ENCODE data around the gene SOX18. TPM values are rescaled to one million over a fixed set of nuclear protein-coding genes. Genes with fewer than 3 reads are reported as not detected.

The SOX18 gene
- total and polyA plus RNA-seq, 2 of the 13 experiments (the other 11 are each of a cell fraction or from before 2014, with no cell fraction given) = 1.6 to 1.9 TPM

DNA sequence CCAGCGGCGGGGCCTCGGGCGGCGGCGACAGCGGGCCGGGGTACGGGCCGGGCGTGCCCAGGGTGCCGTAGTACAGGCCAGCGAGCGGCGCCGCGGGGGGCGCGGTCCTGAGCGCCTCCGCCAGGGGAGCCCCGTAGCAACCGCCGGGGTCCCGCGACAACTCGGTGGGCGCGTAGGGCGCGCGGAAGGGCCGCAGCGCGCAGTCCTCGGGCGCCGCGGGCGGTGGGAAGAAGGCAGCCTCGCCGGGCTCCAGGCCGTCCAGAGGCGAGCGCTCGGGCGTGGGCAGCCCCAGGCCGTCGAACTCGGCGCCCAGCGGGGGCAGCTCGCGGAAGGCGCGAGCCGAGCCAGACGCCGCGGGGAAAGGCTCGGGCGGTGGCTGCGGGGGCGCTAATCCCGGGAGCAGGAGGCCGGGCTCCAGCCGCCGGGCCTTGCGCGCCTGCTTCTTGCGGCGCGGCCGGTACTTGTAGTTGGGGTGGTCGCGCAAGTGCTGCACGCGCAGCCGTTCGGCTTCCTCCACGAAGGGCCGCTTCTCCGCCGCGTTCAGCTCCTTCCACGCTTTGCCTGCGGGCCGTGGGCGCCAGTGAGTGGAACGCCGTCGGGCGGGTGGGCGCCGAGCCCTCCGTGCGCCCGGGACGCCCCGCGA, 916 bp downstream of the SOX18 start (continued):
- TF ChIP-seq IRF2 (CRISPR knock-in tag; IDR thresholded peaks at IDR 0.05) = no peak
- TF ChIP-seq, protein P1, sequence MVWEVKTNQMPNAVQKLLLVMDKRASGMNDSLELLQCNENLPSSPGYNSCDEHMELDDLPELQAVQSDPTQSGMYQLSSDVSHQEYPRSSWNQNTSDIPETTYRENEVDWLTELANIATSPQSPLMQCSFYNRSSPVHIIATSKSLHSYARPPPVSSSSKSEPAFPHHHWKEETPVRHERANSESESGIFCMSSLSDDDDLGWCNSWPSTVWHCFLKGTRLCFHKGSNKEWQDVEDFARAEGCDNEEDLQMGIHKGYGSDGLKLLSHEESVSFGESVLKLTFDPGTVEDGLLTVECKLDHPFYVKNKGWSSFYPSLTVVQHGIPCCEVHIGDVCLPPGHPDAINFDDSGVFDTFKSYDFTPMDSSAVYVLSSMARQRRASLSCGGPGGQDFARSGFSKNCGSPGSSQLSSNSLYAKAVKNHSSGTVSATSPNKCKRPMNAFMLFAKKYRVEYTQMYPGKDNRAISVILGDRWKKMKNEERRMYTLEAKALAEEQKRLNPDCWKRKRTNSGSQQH (CRISPR knock-in tag; IDR thresholded peaks at IDR 0.05; ENCODE audit: low read depth) = no peak
- TF ChIP-seq MAF1 (CRISPR knock-in tag; IDR thresholded peaks at IDR 0.05; ENCODE audit: borderline replicate concordance) = no peak
- no peak for TF ChIP-seq KDM1A (CRISPR knock-in tag; IDR thresholded peaks at IDR 0.05)
- no peak for TF ChIP-seq NFE2 (CRISPR knock-in tag; IDR thresholded peaks at IDR 0.05)
- TF ChIP-seq, protein P2, sequence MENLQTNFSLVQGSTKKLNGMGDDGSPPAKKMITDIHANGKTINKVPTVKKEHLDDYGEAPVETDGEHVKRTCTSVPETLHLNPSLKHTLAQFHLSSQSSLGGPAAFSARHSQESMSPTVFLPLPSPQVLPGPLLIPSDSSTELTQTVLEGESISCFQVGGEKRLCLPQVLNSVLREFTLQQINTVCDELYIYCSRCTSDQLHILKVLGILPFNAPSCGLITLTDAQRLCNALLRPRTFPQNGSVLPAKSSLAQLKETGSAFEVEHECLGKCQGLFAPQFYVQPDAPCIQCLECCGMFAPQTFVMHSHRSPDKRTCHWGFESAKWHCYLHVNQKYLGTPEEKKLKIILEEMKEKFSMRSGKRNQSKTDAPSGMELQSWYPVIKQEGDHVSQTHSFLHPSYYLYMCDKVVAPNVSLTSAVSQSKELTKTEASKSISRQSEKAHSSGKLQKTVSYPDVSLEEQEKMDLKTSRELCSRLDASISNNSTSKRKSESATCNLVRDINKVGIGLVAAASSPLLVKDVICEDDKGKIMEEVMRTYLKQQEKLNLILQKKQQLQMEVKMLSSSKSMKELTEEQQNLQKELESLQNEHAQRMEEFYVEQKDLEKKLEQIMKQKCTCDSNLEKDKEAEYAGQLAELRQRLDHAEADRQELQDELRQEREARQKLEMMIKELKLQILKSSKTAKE (CRISPR knock-in tag; IDR thresholded peaks at IDR 0.05; ENCODE audit: borderline replicate concordance) = no peak
- no peak for TF ChIP-seq RFX3 (CRISPR knock-in tag; IDR thresholded peaks at IDR 0.05)
- no peak for TF ChIP-seq JDP2 (CRISPR knock-in tag; IDR thresholded peaks at IDR 0.05; ENCODE audit: borderline replicate concordance)
- TF ChIP-seq, protein P3, sequence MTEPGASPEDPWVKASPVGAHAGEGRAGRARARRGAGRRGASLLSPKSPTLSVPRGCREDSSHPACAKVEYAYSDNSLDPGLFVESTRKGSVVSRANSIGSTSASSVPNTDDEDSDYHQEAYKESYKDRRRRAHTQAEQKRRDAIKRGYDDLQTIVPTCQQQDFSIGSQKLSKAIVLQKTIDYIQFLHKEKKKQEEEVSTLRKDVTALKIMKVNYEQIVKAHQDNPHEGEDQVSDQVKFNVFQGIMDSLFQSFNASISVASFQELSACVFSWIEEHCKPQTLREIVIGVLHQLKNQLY (CRISPR knock-in tag; IDR thresholded peaks at IDR 0.05) = no peak
- no peak for TF ChIP-seq ZFP36L1 (CRISPR knock-in tag; IDR thresholded peaks at IDR 0.05)
- TF ChIP-seq, protein P4, sequence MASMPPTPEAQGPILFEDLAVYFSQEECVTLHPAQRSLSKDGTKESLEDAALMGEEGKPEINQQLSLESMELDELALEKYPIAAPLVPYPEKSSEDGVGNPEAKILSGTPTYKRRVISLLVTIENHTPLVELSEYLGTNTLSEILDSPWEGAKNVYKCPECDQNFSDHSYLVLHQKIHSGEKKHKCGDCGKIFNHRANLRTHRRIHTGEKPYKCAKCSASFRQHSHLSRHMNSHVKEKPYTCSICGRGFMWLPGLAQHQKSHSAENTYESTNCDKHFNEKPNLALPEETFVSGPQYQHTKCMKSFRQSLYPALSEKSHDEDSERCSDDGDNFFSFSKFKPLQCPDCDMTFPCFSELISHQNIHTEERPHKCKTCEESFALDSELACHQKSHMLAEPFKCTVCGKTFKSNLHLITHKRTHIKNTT (CRISPR knock-in tag; IDR thresholded peaks at IDR 0.05) = no peak
- no peak for TF ChIP-seq RBM22 (optimal IDR thresholded peaks at IDR 0.05; ENCODE audit: low read length)
- TF ChIP-seq AHR (CRISPR knock-in tag; IDR thresholded peaks at IDR 0.05) = 0 out of 2 replicates have a peak, but pooled peaks have one; percentile 19
- no peak for TF ChIP-seq MIER2 (CRISPR knock-in tag; IDR thresholded peaks at IDR 0.05)
- no peak for TF ChIP-seq ZNF333 (CRISPR knock-in tag; IDR thresholded peaks at IDR 0.05; ENCODE audit: borderline replicate concordance)
- TF ChIP-seq ZNF292 (CRISPR knock-in tag; IDR thresholded peaks at IDR 0.05; ENCODE audit: borderline replicate concordance, low read depth) = no peak
- TF ChIP-seq, protein P5, sequence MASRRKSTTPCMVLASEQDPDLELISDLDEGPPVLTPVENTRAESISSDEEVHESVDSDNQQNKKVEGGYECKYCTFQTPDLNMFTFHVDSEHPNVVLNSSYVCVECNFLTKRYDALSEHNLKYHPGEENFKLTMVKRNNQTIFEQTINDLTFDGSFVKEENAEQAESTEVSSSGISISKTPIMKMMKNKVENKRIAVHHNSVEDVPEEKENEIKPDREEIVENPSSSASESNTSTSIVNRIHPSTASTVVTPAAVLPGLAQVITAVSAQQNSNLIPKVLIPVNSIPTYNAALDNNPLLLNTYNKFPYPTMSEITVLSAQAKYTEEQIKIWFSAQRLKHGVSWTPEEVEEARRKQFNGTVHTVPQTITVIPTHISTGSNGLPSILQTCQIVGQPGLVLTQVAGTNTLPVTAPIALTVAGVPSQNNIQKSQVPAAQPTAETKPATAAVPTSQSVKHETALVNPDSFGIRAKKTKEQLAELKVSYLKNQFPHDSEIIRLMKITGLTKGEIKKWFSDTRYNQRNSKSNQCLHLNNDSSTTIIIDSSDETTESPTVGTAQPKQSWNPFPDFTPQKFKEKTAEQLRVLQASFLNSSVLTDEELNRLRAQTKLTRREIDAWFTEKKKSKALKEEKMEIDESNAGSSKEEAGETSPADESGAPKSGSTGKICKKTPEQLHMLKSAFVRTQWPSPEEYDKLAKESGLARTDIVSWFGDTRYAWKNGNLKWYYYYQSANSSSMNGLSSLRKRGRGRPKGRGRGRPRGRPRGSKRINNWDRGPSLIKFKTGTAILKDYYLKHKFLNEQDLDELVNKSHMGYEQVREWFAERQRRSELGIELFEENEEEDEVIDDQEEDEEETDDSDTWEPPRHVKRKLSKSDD (CRISPR knock-in tag; IDR thresholded peaks at IDR 0.05; ENCODE audit: low read depth) = 0 out of 2 replicates have a peak, but pooled peaks have one; percentile 42
- no peak for TF ChIP-seq ZNF674 (CRISPR knock-in tag; IDR thresholded peaks at IDR 0.05; ENCODE audit: low read depth)
- no peak for TF ChIP-seq ZNF562 (CRISPR knock-in tag; IDR thresholded peaks at IDR 0.05; ENCODE audit: borderline replicate concordance)
- TF ChIP-seq NR2F2 (IDR thresholded peaks at IDR 0.05; ENCODE audit: borderline replicate concordance, low read depth) = no peak
- TF ChIP-seq ZFP82 (CRISPR knock-in tag; IDR thresholded peaks at IDR 0.05; ENCODE audit: borderline replicate concordance) = no peak
- no peak for TF ChIP-seq SALL2 (CRISPR knock-in tag; IDR thresholded peaks at IDR 0.05)
- TF ChIP-seq SOX6 (IDR thresholded peaks at IDR 0.05) = no peak
- TF ChIP-seq SOX6 (CRISPR knock-in tag; IDR thresholded peaks at IDR 0.05) = no peak

Measured in HepG2 (cell line).